Measurements from ENCODE around the gene LPCAT1. TPM values are rescaled to one million over a fixed set of nuclear protein-coding genes. Genes with fewer than 3 reads are reported as not detected.

LPCAT1 gene
- total and polyA plus RNA-seq, 2 of the 13 experiments (the other 11 are each of a cell fraction or from before 2014, with no cell fraction given), result 29.8 to 90.6 TPM

DNA sequence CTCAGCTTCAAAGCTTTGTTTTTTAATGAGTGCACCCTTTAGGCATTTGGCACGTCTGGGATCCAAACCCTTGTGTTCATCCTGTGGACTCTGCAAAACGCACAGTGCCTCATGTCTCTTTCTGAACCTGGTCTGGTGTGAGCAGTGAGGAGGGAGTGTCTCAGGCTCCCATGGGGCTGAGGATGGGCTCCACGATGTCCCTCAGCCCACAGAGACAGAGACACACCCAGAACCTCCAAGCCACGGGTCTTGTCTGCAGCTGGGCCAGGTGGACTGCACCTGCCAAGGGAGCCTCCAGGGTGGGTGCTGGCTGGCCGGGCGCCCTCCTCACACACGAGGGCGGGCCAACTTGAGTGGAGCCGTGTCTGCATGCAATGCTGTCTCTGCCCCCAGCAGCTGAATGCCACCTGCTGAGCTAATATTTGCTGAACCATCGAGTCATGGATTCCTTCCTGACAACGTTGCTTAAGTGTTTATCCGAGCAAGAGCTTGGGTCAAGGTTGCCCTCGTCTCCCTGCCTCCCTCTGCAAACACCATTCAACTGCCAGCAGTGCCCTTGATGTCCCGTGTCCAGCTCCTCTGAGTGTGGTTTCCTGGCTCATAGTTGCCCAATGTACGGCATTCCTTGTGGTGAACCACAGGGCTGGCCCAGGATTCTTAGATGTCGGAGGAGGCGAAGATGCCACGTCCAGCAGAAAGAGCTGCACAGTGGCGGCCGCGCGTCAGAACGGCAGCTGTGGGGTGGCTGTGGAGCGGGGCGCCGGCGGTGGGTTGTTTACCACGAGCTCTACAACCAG, 31.4 kb upstream of the LPCAT1 start (continued):
- TF ChIP-seq, protein P1, sequence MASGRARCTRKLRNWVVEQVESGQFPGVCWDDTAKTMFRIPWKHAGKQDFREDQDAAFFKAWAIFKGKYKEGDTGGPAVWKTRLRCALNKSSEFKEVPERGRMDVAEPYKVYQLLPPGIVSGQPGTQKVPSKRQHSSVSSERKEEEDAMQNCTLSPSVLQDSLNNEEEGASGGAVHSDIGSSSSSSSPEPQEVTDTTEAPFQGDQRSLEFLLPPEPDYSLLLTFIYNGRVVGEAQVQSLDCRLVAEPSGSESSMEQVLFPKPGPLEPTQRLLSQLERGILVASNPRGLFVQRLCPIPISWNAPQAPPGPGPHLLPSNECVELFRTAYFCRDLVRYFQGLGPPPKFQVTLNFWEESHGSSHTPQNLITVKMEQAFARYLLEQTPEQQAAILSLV (CRISPR knock-in tag; IDR thresholded peaks at IDR 0.05; ENCODE audit: borderline replicate concordance), result peak; percentile 91; the same call in 1 of the 2 replicates
- TF ChIP-seq NONO (IDR thresholded peaks at IDR 0.05), result no peak
- TF ChIP-seq NONO (CRISPR knock-in tag; conservative IDR thresholded peaks at IDR 0.05), result peak; percentile 93
- TF ChIP-seq MIER2 (CRISPR knock-in tag; IDR thresholded peaks at IDR 0.05), result peak; percentile 82
- TF ChIP-seq ATM (IDR thresholded peaks at IDR 0.05; ENCODE audit: borderline replicate concordance), result no peak
- TF ChIP-seq, protein P2, sequence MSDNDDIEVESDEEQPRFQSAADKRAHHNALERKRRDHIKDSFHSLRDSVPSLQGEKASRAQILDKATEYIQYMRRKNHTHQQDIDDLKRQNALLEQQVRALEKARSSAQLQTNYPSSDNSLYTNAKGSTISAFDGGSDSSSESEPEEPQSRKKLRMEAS (IDR thresholded peaks at IDR 0.05), result peak; percentile 77
- TF ChIP-seq NFIB (CRISPR knock-in tag; IDR thresholded peaks at IDR 0.05; ENCODE audit: borderline replicate concordance), result no peak
- TF ChIP-seq ZNF674 (CRISPR knock-in tag; IDR thresholded peaks at IDR 0.05; ENCODE audit: low read depth), result no peak
- no peak; the same call in 1 of the 2 replicates for TF ChIP-seq ZBTB34 (CRISPR knock-in tag; IDR thresholded peaks at IDR 0.05)
- TF ChIP-seq ZNF180 (CRISPR knock-in tag; IDR thresholded peaks at IDR 0.05; ENCODE audit: borderline replicate concordance, low read depth), result no peak
- TF ChIP-seq, protein P3, sequence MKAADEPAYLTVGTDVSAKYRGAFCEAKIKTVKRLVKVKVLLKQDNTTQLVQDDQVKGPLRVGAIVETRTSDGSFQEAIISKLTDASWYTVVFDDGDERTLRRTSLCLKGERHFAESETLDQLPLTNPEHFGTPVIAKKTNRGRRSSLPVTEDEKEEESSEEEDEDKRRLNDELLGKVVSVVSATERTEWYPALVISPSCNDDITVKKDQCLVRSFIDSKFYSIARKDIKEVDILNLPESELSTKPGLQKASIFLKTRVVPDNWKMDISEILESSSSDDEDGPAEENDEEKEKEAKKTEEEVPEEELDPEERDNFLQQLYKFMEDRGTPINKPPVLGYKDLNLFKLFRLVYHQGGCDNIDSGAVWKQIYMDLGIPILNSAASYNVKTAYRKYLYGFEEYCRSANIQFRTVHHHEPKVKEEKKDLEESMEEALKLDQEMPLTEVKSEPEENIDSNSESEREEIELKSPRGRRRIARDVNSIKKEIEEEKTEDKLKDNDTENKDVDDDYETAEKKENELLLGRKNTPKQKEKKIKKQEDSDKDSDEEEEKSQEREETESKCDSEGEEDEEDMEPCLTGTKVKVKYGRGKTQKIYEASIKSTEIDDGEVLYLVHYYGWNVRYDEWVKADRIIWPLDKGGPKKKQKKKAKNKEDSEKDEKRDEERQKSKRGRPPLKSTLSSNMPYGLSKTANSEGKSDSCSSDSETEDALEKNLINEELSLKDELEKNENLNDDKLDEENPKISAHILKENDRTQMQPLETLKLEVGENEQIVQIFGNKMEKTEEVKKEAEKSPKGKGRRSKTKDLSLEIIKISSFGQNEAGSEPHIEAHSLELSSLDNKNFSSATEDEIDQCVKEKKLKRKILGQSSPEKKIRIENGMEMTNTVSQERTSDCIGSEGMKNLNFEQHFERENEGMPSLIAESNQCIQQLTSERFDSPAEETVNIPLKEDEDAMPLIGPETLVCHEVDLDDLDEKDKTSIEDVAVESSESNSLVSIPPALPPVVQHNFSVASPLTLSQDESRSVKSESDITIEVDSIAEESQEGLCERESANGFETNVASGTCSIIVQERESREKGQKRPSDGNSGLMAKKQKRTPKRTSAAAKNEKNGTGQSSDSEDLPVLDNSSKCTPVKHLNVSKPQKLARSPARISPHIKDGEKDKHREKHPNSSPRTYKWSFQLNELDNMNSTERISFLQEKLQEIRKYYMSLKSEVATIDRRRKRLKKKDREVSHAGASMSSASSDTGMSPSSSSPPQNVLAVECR (CRISPR knock-in tag; IDR thresholded peaks at IDR 0.05; ENCODE audit: borderline replicate concordance), result peak; percentile 72; the same call in 1 of the 2 replicates
- TF ChIP-seq KLF11 (CRISPR knock-in tag; IDR thresholded peaks at IDR 0.05), result 0 out of 2 replicates have a peak, but pooled peaks have one; percentile 63
- TF ChIP-seq KDM2A (CRISPR knock-in tag; IDR thresholded peaks at IDR 0.05; ENCODE audit: borderline replicate concordance, low read depth), result no peak; the same call in 1 of the 2 replicates
- TF ChIP-seq ZFP36L1 (CRISPR knock-in tag; IDR thresholded peaks at IDR 0.05), result no peak
- TF ChIP-seq ZSCAN9 (CRISPR knock-in tag; IDR thresholded peaks at IDR 0.05; ENCODE audit: borderline replicate concordance), result peak; percentile 88
- TF ChIP-seq JUN (CRISPR knock-in tag; IDR thresholded peaks at IDR 0.05), result peak; percentile 77
- TF ChIP-seq, protein P4, sequence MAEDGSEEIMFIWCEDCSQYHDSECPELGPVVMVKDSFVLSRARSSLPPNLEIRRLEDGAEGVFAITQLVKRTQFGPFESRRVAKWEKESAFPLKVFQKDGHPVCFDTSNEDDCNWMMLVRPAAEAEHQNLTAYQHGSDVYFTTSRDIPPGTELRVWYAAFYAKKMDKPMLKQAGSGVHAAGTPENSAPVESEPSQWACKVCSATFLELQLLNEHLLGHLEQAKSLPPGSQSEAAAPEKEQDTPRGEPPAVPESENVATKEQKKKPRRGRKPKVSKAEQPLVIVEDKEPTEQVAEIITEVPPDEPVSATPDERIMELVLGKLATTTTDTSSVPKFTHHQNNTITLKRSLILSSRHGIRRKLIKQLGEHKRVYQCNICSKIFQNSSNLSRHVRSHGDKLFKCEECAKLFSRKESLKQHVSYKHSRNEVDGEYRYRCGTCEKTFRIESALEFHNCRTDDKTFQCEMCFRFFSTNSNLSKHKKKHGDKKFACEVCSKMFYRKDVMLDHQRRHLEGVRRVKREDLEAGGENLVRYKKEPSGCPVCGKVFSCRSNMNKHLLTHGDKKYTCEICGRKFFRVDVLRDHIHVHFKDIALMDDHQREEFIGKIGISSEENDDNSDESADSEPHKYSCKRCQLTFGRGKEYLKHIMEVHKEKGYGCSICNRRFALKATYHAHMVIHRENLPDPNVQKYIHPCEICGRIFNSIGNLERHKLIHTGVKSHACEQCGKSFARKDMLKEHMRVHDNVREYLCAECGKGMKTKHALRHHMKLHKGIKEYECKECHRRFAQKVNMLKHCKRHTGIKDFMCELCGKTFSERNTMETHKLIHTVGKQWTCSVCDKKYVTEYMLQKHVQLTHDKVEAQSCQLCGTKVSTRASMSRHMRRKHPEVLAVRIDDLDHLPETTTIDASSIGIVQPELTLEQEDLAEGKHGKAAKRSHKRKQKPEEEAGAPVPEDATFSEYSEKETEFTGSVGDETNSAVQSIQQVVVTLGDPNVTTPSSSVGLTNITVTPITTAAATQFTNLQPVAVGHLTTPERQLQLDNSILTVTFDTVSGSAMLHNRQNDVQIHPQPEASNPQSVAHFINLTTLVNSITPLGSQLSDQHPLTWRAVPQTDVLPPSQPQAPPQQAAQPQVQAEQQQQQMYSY (CRISPR knock-in tag; IDR thresholded peaks at IDR 0.05), result no peak
- peak; percentile 88 for TF ChIP-seq PRMT3 (CRISPR knock-in tag; IDR thresholded peaks at IDR 0.05; ENCODE audit: borderline replicate concordance, low read depth)

Data from HepG2 (cell line).